ENCODE measurements around the gene TUSC2. TPM values are rescaled to one million over a fixed set of nuclear protein-coding genes. Genes with fewer than 3 reads are reported as not detected.

The TUSC2 gene
- total and polyA plus RNA-seq, 2 of the 13 experiments (the other 11 are each of a cell fraction or from before 2014, with no cell fraction given): 36.7 to 39.1 TPM

- TF ChIP-seq ZNF142 (CRISPR knock-in tag; IDR thresholded peaks at IDR 0.05) (no peak), ELF4 (CRISPR knock-in tag; IDR thresholded peaks at IDR 0.05; ENCODE audit: borderline replicate concordance) (0 out of 2 replicates have a peak, but pooled peaks have one; percentile 53), HNRNPL (IDR thresholded peaks at IDR 0.05; ENCODE audit: low read depth, low read length) (no peak), ZSCAN12 (CRISPR knock-in tag; IDR thresholded peaks at IDR 0.05) (no peak), RBFOX2 (IDR thresholded peaks at IDR 0.05; ENCODE audit: low read depth, low read length) (peak; percentile 93), SNAPC5 (CRISPR knock-in tag; IDR thresholded peaks at IDR 0.05; ENCODE audit: borderline replicate concordance) (no peak), NFYB (CRISPR knock-in tag; IDR thresholded peaks at IDR 0.05) (peak; percentile 97), ZNF766 (CRISPR knock-in tag; IDR thresholded peaks at IDR 0.05; ENCODE audit: borderline replicate concordance) (peak; percentile 82; the same call in 1 of the 2 replicates), ELK4 (CRISPR knock-in tag; IDR thresholded peaks at IDR 0.05; ENCODE audit: borderline replicate concordance) (no peak), ZNF329 (CRISPR knock-in tag; IDR thresholded peaks at IDR 0.05; ENCODE audit: low read depth) (no peak), ZFYVE20 (CRISPR knock-in tag; IDR thresholded peaks at IDR 0.05; ENCODE audit: borderline replicate concordance, low read depth) (no peak), ZBTB4 (CRISPR knock-in tag; IDR thresholded peaks at IDR 0.05; ENCODE audit: borderline replicate concordance) (no peak), HHEX (CRISPR knock-in tag; IDR thresholded peaks at IDR 0.05) (no peak), SOX13 (IDR thresholded peaks at IDR 0.05) (no peak), SOX13 (CRISPR knock-in tag; conservative IDR thresholded peaks at IDR 0.05 in 1 of 2, IDR thresholded peaks at IDR 0.05 in 1 of 2) (0 out of 4 replicates have a peak, but pooled peaks of 1 of the 2 experiments have one; percentile 18), REPIN1 (CRISPR knock-in tag; IDR thresholded peaks at IDR 0.05; ENCODE audit: borderline replicate concordance, low read depth) (peak; percentile 20; the same call in 1 of the 2 replicates), RXRB (CRISPR knock-in tag; IDR thresholded peaks at IDR 0.05; ENCODE audit: borderline replicate concordance) (peak; percentile 17; the same call in 1 of the 2 replicates), NFIC (IDR thresholded peaks at IDR 0.05; ENCODE audit: low read length) (no peak)
These were observed at the start of gene TUSC2 (continued) for GRCh38 chr3:50327943-50328691.

All from HepG2 (cell line).